NCI-H1694 treated with DMSO at 0.1 percent for 48 hours (cell line): ENCODE results near the gene LRMDA.
A peak's percentile ranks its signal among the peaks of the same experiment; 100 is the strongest.

Experiments used
- DNase-seq: peaks from one replicate; lab custom pipeline; 2025; lab: John Stamatoyannopoulos, UW

The LRMDA gene

GRCh38 chr10:75476985-75477384 is 45.6 kb downstream of the LRMDA start:
- no peak for DNase-seq

GRCh38 chr10:75477680-75478079 is 46.3 kb downstream of the LRMDA start:
- DNase-seq = no peak

GRCh38 chr10:75480374-75480773 is 49.0 kb downstream of the LRMDA start:
- no peak for DNase-seq

GRCh38 chr10:75483188-75483587 is 51.8 kb downstream of the LRMDA start:
- DNase-seq = no peak

- no peak for DNase-seq
Observed at GRCh38 chr10:75484717-75485116, 53.3 kb downstream of the LRMDA start.

- no peak for DNase-seq
Observed at GRCh38 chr10:75486591-75486990, 55.2 kb downstream of the LRMDA start.

GRCh38 chr10:75487087-75487754 is 55.8 kb downstream of the LRMDA start:
- no peak for DNase-seq

- no peak for DNase-seq
Observed at GRCh38 chr10:75487755-75488125, 56.3 kb downstream of the LRMDA start.

GRCh38 chr10:75492173-75492925 is 60.9 kb downstream of the LRMDA start:
- no peak for DNase-seq

- no peak for DNase-seq
Observed at GRCh38 chr10:75493464-75493863, 62.0 kb downstream of the LRMDA start.

- DNase-seq = no peak
Observed at GRCh38 chr10:75495434-75496190, 64.2 kb downstream of the LRMDA start.

- DNase-seq = no peak
Observed at GRCh38 chr10:75496191-75496567, 64.8 kb downstream of the LRMDA start.

- no peak for DNase-seq
Observed at GRCh38 chr10:75497997-75498883, 66.8 kb downstream of the LRMDA start.

GRCh38 chr10:75498884-75499350 is 67.5 kb downstream of the LRMDA start:
- no peak for DNase-seq

- DNase-seq = no peak
Observed at GRCh38 chr10:75499556-75500160, 68.2 kb downstream of the LRMDA start.

GRCh38 chr10:75502389-75502788 is 71.0 kb downstream of the LRMDA start:
- no peak for DNase-seq

GRCh38 chr10:75502838-75503237 is 71.4 kb downstream of the LRMDA start:
- no peak for DNase-seq

- no peak for DNase-seq
Observed at GRCh38 chr10:75505293-75505692, 73.9 kb downstream of the LRMDA start.

GRCh38 chr10:75505840-75506506 is 74.5 kb downstream of the LRMDA start:
- DNase-seq = no peak

GRCh38 chr10:75506930-75507329 is 75.5 kb downstream of the LRMDA start:
- peak; percentile 70 for DNase-seq

GRCh38 chr10:75507469-75507868 is 76.0 kb downstream of the LRMDA start:
- no peak for DNase-seq
